Calu3 (cell line): ENCODE data around the gene LZTS3. TPM values are rescaled to one million over a fixed set of nuclear protein-coding genes. Genes with fewer than 3 reads are reported as not detected.

Experiments
- BruUV-seq: library from RNA; stranded (reverse); fragments of 400-500 nt; replicated peaks from 2 replicates; lab custom pipeline; 2021; lab: Mats Ljungman, UMichigan
- CTCF ChIA-PET: fragments of 300-600 bp; sonication (Branson Sonifier 250); formaldehyde crosslinking; loops from one replicate; lab custom pipeline; 2022; ENCODE audit warnings: antibody characterized with exemption; lab: Charles Lee
- DNase-seq: peaks from one replicate; pipeline ENCODE4 v3.0.0; 2022
- H3K27ac Mint-ChIP-seq: one replicate; pipeline ENCODE4 v1.8.0; 2022; ENCODE audit warnings: mixed read lengths; ENCODE audit not compliant: unreplicated experiment
- H3K27me3 Mint-ChIP-seq: one replicate; pipeline ENCODE4 v1.8.0; 2022; ENCODE audit warnings: mixed read lengths; ENCODE audit not compliant: unreplicated experiment
- H3K36me3 Mint-ChIP-seq: one replicate; pipeline ENCODE4 v1.8.0; 2022; ENCODE audit warnings: mild to moderate bottlenecking, moderate library complexity, mixed read lengths; ENCODE audit not compliant: insufficient read depth, unreplicated experiment
- H3K4me1 Mint-ChIP-seq: one replicate; pipeline ENCODE4 v1.8.0; 2022; ENCODE audit warnings: mild to moderate bottlenecking, low read depth, mixed read lengths; ENCODE audit not compliant: unreplicated experiment
- H3K4me3 Mint-ChIP-seq: one replicate; pipeline ENCODE4 v1.8.0; 2022; ENCODE audit warnings: mild to moderate bottlenecking, low read depth, moderate library complexity, mixed read lengths; ENCODE audit not compliant: unreplicated experiment
- H3K9me3 Mint-ChIP-seq: one replicate; pipeline ENCODE4 v1.8.0; 2022; ENCODE audit warnings: low read depth, mixed read lengths; ENCODE audit not compliant: unreplicated experiment
- intact Hi-C: fragments of 100-400 bp; cut with micrococcal nuclease; formaldehyde crosslinking; loops from one replicate; pipeline ENCODE4 v1.10.0; 2022; ENCODE audit not compliant: unreplicated experiment
- total RNA-seq: library from RNA; stranded (reverse); gene quantifications from 2 replicates; pipeline ENCODE4 v1.2.3, GENCODE V29; 2022
- TF ChIP-seq, protein P1 (sequence below): fragments of 200-600 bp; IDR thresholded peaks from one replicate; pipeline ENCODE4 v1.8.0; 2022; ENCODE audit warnings: antibody characterized with exemption; ENCODE audit not compliant: unreplicated experiment

The LZTS3 gene
- total RNA-seq, 1 experiment from 2014 or later: 10.4 TPM

DNA sequence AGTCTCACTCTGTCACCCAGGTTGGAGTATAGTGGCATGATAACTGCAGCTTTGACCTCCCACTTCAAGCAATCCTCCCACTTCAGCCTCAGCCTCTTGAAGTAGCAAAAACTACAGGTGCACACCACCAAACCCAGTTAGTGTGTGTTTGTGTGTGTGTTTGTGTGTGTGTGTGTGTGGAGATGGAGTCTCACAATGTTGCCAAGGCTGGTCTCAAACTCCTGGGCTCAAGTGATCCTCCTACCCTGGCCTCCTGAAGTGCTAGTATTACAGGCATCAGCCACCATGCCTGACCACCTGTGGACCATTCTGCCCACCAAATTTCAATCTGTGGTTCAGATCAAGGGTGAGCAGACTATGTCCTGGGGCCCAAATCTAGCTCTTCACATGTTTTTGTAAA, 22.4 kb downstream of the LZTS3 start:
- Mint-ChIP-seq H3K4me1 (no peaks in the 10 kb centered on the region), H3K36me3 (peaks cover 4% of the 10 kb centered on the region), H3K27me3 (no peaks in the 10 kb centered on the region), H3K9me3 (no peaks in the 10 kb centered on the region), H3K4me3 (no peak overlapping the region), H3K27ac (no peak overlapping the region)
- TF ChIP-seq, protein P1, sequence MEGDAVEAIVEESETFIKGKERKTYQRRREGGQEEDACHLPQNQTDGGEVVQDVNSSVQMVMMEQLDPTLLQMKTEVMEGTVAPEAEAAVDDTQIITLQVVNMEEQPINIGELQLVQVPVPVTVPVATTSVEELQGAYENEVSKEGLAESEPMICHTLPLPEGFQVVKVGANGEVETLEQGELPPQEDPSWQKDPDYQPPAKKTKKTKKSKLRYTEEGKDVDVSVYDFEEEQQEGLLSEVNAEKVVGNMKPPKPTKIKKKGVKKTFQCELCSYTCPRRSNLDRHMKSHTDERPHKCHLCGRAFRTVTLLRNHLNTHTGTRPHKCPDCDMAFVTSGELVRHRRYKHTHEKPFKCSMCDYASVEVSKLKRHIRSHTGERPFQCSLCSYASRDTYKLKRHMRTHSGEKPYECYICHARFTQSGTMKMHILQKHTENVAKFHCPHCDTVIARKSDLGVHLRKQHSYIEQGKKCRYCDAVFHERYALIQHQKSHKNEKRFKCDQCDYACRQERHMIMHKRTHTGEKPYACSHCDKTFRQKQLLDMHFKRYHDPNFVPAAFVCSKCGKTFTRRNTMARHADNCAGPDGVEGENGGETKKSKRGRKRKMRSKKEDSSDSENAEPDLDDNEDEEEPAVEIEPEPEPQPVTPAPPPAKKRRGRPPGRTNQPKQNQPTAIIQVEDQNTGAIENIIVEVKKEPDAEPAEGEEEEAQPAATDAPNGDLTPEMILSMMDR: no peak
- CTCF ChIA-PET: no interaction called here
- intact Hi-C loops: no loop called here
- no TSS peak for BruUV-seq
- DNase-seq: no peak

- Mint-ChIP-seq H3K9me3 (no peaks in the 10 kb centered on the region), H3K4me3 (no peak overlapping the region), H3K27me3 (no peaks in the 10 kb centered on the region), H3K27ac (no peak overlapping the region), H3K36me3 (no peaks in the 10 kb centered on the region), H3K4me1 (no peaks in the 10 kb centered on the region)
- TF ChIP-seq, protein P1: no peak
- intact Hi-C loops: no loop called here
- CTCF ChIA-PET: no interaction called here
- no TSS peak for BruUV-seq
- no peak for DNase-seq
Measured at GRCh38 chr20:3146732-3147341, 26.5 kb downstream of the LZTS3 start.

- H3K4me1 Mint-ChIP-seq: no peaks in the 10 kb centered on the region
- H3K9me3 Mint-ChIP-seq: no peaks in the 10 kb centered on the region
- intact Hi-C loops: no loop called here
- CTCF ChIA-PET: no interaction called here
- BruUV-seq: no TSS peak
- no peaks in the 10 kb centered on the region for H3K27me3 Mint-ChIP-seq
- no peak for DNase-seq
- no peak overlapping the region for H3K27ac Mint-ChIP-seq
- peaks cover 4% of the 10 kb centered on the region for H3K36me3 Mint-ChIP-seq
- H3K4me3 Mint-ChIP-seq: no peak overlapping the region
- TF ChIP-seq, protein P1: no peak
Measured at GRCh38 chr20:3141757-3142156, 31.6 kb downstream of the LZTS3 start.

GRCh38 chr20:3137492-3137891, 35.9 kb downstream of the LZTS3 start:
- CTCF ChIA-PET: no interaction called here
- TF ChIP-seq, protein P1: no peak
- intact Hi-C loops: no loop called here

More at GRCh38 chr20:3137492-3137891, 35.9 kb downstream of the LZTS3 start:
- Mint-ChIP-seq H3K36me3 (peaks cover 4% of the 10 kb centered on the region), H3K4me1 (peaks cover 9% of the 10 kb centered on the region), H3K4me3 (no peak overlapping the region), H3K9me3 (no peaks in the 10 kb centered on the region), H3K27me3 (no peaks in the 10 kb centered on the region), H3K27ac (no peak overlapping the region)
- BruUV-seq: no TSS peak
- no peak for DNase-seq
